Right kidney (tissue), 1 donor: Measurements from ENCODE around the gene CD74.
A peak's percentile ranks its signal among the peaks of the same experiment; 100 is the strongest.
"Not testable (repeated sequence)": the region's sequence is repeated elsewhere in the genome, so short reads cannot be mapped to it uniquely, and the experiment has no call there.

Experiments
- DNase-seq: peaks from one replicate; pipeline ENCODE4 v3.0.0-alpha.2; 2016

Gene CD74

GRCh38 chr5:150443242-150444075 lies 30.7 kb upstream of the CD74 start:
- DNase-seq, result no peak

GRCh38 chr5:150442699-150443080 lies 30.0 kb upstream of the CD74 start:
- DNase-seq, result no peak

GRCh38 chr5:150441813-150442698 lies 29.3 kb upstream of the CD74 start:
- no peak for DNase-seq

GRCh38 chr5:150440948-150441812 lies 28.5 kb upstream of the CD74 start:
- DNase-seq, result no peak

- no peak for DNase-seq
Observed at GRCh38 chr5:150438873-150439546, 26.3 kb upstream of the CD74 start.

GRCh38 chr5:150436141-150436680 lies 23.5 kb upstream of the CD74 start:
- DNase-seq, result peak; percentile 58

GRCh38 chr5:150434464-150434863 lies 21.8 kb upstream of the CD74 start:
- no peak for DNase-seq

- no peak for DNase-seq
Observed at GRCh38 chr5:150431574-150431973, 18.9 kb upstream of the CD74 start.

GRCh38 chr5:150431048-150431447 lies 18.3 kb upstream of the CD74 start:
- DNase-seq, result no peak

- no peak for DNase-seq
Observed at GRCh38 chr5:150429410-150429873, 16.7 kb upstream of the CD74 start.

GRCh38 chr5:150428978-150429377 lies 16.3 kb upstream of the CD74 start:
- no peak for DNase-seq

GRCh38 chr5:150428106-150428876 lies 15.6 kb upstream of the CD74 start:
- DNase-seq, result peak; percentile 37

- not testable (repeated sequence) for DNase-seq
Observed at GRCh38 chr5:150426165-150426564, 13.5 kb upstream of the CD74 start.

GRCh38 chr5:150422758-150423157 lies 10.0 kb upstream of the CD74 start:
- DNase-seq, result no peak

GRCh38 chr5:150422075-150422474 lies 9.4 kb upstream of the CD74 start:
- DNase-seq, result no peak

- no peak for DNase-seq
Observed at GRCh38 chr5:150419630-150420270, 7.0 kb upstream of the CD74 start.

- not testable (repeated sequence) for DNase-seq
Observed at GRCh38 chr5:150413902-150414790, 1.4 kb upstream of the CD74 start.

GRCh38 chr5:150413176-150413901 lies 629 bp upstream of the CD74 start:
- no peak for DNase-seq
